GM21447 (cell line): ENCODE data around the gene CASKIN1.

Experiments used
- ATAC-seq: cut with Tn5 transposase; IDR thresholded peaks from one replicate; pipeline ENCODE4 v1.9.1; 2021; ENCODE audit not compliant: unreplicated experiment

CASKIN1 gene

DNA sequence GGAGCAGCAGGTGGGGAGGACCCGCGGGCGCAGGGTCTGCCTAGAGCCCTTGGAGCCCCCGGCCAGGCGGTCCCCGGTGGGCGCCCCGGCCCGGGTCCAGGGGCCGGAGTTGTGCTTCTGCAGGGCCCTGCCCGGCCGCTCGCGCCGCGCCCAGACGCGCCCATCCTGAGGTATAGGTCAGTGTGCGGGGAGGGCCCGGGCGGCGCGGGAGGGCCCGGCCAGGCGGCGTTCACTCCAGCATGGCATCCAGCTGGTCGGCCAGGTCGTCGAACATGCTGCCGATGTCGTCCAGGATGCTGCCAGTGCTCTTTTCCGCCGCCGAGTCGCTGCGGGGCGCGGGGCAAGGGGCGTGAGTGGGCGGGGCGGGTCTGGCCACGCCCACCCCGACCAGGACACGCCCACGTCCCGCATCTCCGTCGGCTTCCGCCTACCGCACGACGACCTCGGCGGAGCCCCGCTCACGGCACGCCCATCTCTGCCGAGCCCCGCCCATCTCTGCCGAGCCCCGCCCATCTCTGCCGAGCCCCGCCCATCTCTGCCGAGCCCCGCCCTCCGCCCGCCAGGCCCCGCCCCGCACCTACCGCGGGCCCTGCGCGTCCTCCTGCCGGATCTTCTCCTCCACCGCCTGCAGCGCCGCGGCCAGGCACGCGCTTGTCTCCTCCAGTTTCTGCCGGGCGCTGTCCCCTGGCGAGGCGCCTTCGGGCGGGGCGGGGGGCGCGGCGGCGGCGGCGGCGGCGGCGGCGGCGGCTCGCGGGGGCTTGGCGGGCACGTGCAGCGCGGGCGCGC, 17.9 kb downstream of the CASKIN1 start:
- no peak for ATAC-seq

DNA sequence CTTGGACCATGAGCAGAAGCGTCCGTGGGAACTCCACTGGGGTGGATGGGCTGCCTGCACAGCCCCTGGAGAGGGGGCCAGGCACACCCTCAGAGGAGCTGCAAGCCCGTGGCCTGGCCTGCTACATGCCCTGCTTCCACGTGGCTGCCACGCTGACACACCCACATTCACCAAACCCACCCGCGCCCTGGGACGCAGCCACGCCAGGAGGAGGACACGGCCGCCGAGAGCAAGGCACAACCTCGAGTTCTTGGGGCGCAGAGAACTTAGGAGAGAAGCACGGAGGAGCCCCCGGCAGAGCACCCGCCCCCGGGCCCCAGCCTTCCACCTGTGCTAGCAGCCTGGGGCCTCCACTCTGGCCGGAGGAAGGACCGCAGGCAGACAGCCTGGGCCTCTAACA, 18.8 kb downstream of the CASKIN1 start:
- ATAC-seq, result no peak

DNA sequence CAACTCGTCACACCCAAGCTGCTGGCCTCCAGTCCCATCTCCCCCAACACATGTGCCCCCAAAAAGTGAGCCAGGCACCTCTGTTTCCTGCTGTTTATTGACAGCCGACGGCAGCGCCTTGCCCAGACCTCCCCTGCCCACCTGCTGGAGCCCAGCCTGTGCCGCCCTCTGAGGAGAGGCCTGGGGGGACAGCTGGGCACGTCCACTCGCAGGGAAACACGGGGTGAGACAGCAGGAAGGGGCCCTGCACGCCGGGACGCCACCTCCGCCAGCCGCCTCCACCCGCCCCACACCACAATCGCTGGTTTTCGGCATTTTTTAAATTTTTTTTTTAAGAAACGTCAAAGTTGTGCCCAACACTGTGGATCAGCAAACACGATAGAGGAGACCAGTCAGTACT, 19.3 kb downstream of the CASKIN1 start:
- no peak for ATAC-seq

DNA sequence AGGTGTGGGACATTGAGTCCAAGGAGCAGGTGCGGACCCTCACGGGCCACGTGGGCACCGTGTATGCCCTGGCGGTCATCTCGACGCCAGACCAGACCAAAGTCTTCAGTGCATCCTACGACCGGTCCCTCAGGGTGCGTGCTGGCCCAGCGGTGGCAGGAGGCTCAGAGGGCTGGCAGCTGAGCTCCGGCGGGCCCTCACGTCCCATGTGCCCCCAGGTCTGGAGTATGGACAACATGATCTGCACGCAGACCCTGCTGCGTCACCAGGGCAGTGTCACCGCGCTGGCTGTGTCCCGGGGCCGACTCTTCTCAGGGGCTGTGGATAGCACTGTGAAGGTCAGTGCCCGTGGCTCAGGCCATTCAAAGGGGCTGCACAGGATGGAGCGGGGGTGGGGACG, 20.4 kb downstream of the CASKIN1 start:
- ATAC-seq, result no peak

DNA sequence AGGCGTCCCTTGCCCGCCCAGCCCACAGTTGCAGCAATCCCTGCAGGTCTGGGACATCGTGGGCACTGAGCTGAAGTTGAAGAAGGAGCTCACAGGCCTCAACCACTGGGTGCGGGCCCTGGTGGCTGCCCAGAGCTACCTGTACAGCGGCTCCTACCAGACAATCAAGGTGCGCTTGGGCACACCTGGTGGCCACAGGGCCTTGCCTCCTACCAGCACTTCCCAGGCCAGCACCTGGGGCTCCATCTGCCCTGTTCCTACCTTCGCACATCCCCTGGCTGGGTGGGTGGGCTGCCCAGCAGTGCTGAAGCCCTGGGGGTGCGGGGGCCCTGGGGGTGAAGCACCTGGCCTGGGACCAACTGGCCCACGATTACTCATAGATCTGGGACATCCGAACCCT, 21.0 kb downstream of the CASKIN1 start:
- no peak for ATAC-seq

DNA sequence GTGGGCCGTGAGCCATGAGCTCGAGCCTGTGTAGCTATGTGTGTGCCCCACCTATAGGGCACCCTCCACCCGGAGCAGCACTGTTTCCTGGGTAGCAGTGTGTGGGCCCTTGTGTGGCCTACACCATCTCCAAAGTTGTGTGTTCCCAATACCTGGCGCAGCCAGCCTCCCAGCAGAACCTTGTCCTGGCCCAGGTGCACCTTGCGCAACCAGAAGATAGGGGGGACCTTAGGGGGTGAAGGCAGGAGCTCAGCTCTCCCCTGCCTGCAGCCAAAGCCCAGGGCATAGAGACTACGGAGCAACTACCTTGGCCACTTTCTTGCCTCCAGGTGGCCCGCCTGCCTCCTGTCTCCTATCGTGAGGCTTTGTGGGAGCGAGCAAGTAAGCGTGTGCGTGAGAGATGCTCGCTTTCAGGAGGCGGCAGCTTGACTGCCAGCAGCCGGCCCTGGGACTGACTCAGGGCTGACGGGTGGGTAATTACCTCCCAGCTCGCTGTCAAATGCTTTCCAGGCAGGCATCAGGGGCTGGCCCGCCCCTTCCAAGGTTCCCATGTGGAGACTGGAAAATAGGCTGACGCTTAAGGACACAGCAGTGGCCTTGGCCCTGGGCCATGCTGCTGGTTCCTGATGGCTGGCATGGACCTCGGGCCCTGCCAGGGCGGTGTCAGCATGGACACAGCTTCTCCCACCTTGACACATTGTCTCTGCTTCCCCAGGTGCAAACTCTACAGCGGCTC, 21.8 kb downstream of the CASKIN1 start:
- ATAC-seq, result no peak

DNA sequence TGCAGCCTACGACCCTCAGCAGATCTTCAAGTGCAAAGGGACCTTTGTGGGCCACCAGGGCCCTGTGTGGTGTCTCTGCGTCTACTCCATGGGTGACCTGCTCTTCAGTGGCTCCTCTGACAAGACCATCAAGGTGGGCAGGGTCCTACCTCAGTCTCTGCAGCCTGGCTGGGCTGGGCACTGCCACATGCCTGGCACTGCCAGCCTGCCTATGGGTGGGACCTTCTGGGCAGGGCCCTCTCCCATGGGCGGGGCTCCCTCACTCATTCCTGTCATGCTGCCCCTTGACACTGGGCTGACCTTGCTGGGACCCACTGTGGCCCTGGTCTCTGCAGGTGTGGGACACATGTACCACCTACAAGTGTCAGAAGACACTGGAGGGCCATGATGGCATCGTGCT, 22.5 kb downstream of the CASKIN1 start:
- no peak for ATAC-seq

DNA sequence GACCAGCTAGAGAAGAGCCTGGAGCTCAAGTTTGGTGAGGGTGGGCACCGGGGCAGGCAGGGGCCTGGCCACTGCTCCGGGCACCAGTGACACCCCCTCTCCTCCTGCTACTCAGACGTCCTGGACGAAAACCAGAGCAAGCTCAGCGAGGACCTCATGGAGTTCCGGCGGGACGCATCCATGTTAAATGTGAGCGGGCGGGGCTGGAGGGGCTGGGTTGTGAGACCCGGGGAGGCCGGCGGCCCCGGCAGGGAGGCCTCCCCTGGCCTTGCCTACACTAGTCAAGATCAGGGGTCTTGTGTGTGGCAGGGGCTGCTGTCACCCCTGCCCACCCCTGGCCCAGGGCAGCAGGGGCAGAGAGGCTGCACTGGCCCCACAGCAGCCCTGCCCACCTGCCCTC, 23.0 kb downstream of the CASKIN1 start:
- ATAC-seq, result no peak

DNA sequence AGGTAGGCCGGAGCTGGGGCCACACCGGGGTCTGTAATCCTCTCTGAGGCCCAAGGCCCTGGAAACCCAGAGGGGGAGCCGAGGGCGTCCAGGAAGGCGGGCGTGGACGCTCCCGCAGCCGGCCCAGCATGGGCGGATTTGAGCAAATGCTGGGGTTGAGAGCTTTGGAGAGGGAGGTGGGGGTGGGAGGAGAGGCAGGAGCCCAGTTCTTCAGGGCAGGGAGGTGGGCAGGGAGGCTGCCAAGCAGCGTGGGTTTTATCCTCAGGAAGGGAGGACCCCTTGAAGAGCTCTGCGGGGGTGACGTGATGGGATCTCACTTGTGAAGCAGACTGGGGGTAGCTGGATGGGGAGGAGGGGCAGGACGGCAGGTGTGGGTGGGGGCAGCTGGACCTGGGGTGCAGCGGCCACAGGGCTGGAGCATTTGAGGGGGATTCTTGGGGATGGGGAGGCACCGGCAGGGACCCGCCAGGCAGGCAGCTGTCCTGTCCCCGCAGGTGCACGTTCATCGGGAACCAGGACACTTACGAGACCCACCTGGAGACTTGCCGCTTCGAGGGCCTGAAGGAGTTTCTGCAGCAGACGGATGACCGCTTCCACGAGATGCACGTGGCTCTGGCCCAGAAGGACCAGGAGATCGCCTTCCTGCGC, 23.6 kb downstream of the CASKIN1 start:
- ATAC-seq, result no peak

DNA sequence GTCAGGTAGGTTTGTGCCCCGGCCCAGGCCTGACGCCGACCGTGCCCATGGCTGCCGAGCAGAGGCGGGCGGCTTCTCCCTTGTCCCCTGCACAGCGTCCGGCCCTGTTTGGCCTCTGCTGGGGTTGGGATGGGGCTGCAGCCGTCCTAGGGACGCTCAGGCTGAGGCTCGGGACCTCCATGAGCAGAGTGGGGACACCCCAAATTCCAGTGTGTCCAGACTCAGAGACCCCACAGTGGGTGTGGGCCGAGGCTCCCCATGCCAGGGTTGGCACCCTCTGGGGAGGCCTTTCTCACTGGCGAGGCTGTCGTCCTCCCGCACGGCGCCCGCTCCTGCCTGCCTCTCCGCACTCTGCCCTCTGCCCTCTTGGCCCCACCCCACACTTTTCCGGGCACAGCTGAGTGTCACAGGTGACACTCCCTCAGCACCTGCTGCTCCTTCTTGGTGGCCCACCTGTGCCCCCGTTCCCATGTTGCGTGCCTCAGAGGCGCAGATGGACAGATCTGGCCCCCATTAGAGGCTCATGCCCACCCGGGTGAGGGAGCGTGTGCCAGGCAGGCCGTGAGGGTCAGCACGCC, 24.7 kb downstream of the CASKIN1 start:
- ATAC-seq, result no peak

DNA sequence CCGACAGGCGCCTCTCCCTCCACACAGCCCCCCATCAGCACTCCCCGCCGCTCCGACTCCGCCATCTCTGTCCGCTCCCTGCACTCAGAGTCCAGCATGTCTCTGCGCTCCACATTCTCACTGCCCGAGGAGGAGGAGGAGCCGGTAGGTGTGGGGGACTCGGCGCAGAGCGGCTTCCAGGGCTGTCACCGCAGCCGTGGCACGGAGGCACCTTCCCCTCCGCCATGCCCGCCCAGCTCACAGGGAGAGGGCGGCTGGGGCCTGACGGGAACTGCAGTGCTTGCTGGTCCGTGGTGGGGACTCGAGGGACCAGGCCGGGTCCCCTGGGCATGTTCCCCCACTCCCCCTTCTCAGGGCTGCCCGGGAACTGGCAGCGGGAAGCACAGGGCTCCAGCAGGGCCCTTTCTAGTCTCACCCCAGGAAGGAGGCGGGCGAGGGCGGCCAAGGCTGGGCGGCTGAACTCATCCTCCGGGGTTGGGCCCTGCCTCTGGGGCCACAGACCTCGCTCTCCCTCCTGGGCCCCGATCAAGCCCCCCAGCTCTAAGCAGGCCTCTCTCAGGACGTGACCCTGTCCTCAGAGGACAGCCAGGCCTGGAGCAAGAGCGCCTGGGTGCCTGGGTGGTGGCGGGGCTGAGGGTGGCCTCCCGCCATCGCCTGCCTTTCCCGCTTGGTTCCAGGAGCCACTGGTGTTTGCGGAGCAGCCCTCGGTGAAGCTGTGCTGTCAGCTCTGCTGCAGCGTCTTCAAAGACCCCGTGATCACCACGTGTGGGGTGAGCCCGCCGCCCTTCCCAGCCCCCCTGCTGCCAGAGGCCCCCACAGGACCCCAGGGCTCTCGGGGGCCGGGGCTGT, 25.6 kb downstream of the CASKIN1 start:
- ATAC-seq, result no peak

DNA sequence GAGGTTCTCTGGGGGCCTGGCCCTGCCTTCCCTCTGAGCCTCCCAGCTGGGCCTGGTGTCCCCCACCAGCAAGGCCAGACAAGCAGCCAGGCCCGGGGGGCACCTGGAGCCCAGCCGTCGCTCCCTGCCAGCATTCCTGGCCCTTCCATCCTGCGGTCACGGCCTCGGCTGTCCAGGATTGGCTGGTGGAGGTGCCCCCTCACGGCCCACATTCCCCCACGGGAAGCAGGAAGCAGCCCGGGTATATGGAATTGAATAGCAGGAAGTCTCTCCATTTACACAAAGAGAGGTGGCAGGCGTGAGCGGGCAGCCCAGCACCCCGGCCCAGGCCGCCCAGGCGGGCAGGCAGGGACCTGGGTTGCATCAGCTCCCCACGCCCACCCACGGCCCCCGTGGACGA, 26.3 kb downstream of the CASKIN1 start:
- no peak for ATAC-seq

DNA sequence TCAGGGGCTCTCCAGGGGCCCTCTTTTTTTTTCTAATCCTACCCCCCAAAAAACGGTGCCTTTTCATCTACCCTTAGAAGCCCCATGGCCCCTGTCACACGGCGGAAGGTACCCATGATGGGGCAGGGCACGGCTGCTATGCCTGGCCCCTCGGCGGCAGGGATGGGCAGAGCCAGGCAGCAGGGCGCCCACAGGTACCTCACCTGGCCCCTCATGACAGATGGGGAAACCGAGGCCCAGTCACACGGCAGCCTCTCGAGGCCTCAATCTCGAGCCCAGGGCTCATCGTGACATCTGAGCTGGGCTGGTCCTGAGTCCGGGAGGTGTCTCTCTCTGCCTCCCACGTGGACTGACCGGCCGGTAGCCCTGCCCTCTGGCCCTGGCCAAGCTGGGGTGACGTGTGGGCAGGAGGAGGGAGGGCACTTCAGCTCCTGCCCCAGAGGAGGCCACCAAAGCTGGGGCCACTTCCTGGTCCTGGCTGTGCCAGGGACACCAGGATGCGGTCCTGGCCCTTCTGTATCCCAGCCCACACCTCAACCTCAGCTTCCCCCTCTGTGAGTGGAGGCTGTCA, 29.3 kb downstream of the CASKIN1 start:
- no peak for ATAC-seq

DNA sequence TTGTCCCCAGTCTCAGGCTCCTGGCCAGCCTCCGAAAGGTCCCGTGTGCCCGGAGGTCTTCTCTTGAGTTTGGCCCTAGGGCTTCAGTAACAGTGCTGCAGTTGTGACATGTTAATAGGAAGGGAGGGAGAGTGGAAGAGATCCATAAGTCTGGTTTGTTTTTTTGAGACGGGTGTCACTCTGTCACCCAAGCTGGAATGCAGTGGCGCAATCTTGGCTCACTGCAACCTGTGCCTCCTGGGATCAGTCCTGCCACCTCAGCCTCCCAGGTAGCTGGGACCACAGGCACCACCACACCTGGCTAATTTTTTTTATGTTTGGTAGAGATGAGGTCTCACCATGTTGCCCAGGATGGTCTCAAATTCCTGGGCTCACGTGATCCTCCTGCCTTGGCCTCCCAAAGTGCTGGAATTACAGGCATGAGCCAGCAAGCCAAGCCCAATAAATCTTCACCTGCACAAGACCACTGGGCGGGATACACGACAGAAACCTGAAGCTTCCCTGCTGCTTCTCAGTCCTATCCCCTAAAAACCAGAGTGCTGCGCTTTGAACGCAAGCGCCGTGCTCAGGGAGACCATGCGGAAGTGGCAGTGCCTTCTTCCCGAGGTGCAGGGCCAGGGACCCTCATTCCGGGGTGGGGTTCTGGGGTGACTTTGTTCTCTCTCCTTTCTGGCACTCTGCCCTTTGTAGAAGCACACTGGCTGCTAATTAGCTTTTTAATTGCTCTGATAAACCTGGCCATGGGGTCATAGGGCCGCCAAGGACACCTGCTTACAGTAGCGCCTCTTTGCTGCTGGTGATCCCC, 29.9 kb downstream of the CASKIN1 start:
- ATAC-seq, result no peak

DNA sequence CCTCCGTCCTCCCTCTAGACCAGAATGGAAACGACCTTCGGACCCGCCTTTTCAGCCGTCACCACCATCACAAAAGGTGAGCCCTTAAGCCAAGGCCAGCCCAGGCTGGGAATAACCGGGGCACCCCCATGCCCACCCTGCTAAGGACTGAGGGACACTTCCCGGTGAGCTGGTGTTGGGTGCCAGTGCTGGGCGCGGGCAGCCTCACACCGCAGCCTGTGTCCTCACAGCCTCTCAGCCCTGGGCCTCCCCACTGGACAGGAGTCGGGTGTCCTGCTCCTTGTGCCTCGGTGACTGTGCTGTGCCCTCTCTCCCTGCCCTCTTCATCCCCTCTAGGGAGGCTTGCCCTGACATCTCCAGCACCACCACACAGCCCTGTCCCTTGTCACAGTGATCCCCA, 30.5 kb downstream of the CASKIN1 start:
- ATAC-seq, result no peak

DNA sequence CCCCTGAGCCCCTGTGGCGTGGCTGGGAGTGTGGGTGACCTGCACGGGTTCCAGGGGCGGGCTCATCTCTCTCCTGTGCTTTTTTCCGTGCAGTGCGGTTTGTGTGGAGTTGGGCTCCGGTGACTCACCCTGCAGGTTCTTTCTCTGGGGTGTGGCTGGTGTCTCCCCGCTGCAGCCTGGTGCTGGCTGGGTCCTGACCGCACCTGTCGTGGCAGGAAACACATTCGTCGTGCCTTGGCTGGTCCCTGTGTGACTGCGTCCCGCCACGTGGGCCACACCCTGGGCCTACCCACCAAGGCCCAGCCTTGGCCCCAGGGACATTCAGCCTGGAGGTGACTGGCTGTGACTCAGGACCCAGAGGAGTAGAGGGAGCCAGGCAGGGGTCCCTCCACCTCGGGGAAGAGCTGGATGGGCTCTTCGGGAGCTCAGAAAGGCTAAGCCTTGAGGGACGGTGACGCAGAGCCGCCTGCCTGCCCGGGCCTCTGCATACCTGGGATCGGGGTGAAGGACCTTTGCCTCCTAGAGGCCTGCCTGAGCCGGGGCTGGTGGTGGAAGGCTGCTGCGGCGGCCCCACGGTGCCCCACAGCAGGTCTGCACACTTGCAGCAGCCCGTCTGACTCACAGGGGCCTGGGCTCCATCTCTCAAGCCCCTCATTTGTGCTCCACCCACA, 33.1 kb downstream of the CASKIN1 start:
- no peak for ATAC-seq

DNA sequence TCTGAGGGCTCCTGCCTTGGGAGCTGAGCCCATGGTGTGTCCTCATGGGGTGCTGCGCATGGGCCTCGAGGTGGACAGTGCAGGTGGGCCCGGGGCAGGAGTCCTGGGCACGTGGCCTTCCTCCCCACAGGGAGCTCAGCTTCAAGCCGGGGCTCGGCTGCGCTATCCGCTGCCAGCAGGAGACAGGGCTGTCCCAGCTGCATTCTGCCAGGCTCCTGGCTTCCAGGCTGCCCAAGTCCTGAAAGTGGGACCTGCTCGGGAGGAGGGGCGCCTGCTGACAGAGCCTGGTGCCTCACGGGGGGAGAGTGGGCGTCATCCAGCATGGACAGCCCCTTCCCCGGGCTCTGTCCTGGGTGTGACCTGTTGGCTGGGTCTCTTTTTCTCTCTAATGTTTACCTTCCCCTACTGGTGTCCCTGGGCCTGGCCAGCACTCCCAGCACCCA, 33.7 kb downstream of the CASKIN1 start:
- ATAC-seq, result no peak

DNA sequence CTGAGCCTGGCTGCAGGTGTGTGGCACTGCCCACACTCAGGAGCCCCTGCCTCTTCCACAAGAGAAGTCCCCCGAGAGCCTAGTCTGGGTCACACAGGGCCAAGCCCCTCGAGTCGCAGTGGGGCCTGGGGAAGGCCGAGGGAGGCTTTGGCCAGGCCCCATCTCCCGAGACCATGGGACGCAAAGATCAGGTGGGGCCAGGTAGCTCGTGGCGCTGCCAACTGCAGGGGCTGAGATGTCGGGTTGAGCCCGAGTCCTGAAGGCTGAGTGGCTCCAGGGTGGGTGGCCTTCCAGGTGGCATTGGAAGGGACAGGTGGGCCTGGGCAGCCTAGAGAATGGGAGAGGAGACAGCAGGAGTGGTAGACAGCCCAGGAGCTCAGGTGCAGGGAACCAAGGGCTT, 34.5 kb downstream of the CASKIN1 start:
- ATAC-seq, result no peak

DNA sequence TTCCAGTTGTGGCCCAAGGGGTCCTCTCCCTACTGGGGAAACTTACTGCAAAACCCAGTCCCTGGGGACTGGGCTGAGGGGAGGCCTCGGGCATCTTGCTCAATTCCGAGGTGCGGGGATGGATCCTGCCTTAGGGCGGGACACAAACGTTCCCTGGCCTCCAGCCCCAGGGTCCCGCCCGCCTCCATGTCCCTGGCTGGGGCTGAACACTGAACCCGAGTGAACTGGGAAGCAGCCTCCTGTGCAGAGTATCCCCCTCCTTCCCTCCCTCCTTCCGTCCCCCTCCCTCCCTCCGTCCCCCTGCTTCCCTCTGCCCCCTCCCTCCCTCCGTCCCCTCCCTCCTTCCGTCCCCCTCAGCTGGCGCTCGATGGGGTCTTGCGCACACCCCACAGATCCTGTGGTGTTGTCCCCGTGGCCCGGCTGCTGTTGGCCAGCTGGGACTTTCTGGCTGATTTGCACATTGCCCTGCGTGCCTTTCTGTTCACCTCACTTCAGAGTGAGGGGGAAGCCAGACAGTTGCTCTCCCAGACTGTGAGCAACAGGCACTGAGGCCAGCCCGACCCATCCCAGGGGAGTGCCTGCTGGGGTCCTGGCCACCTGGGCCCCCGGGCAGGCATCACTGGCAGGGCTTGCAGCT, 35.4 kb downstream of the CASKIN1 start:
- no peak for ATAC-seq
